Duodenal mucosa (tissue), 2 donors: ENCODE data around the gene UBR3.
"Not testable (repeated sequence)": the region's sequence is repeated elsewhere in the genome, so short reads cannot be mapped to it uniquely, and the experiment has no call there.

Source experiments
- H3K27ac ChIP-seq: one replicate; pipeline ENCODE4 v1.7.0; 2013; ENCODE audit warnings: low read depth, low read length
- H3K27me3 ChIP-seq, 2 donors: one replicate each; pipeline ENCODE4 v1.7.0; 2013; ENCODE audit warnings: low read length in 2 of 2, control low read depth in 1 of 2; ENCODE audit not compliant: insufficient read depth in 2 of 2, control insufficient read depth in 1 of 2
- H3K36me3 ChIP-seq, 2 donors: one replicate each; pipeline ENCODE4 v1.7.0; 2013; ENCODE audit warnings: low read length in 2 of 2, control low read depth in 1 of 2; ENCODE audit not compliant: insufficient read depth in 2 of 2, control insufficient read depth in 1 of 2
- H3K4me1 ChIP-seq, 2 donors: one replicate each; pipeline ENCODE4 v1.7.0; 2013; ENCODE audit warnings: low read length in 2 of 2, control low read depth in 1 of 2; ENCODE audit not compliant: insufficient read depth in 2 of 2, control insufficient read depth in 1 of 2
- H3K4me3 ChIP-seq, 2 donors: one replicate each; pipeline ENCODE4 v1.7.0; 2013; ENCODE audit warnings: low read length in 2 of 2, low read depth in 1 of 2
- H3K9ac ChIP-seq, 2 donors: one replicate each; pipeline ENCODE4 v1.7.0; 2013; ENCODE audit warnings: low read length in 2 of 2, low read depth in 1 of 2
- H3K9me3 ChIP-seq, 2 donors: one replicate each; pipeline ENCODE4 v1.7.0; 2013; ENCODE audit warnings: low read length in 2 of 2, control low read depth in 1 of 2; ENCODE audit not compliant: control insufficient read depth in 1 of 2

Gene UBR3

GRCh38 chr2:169866230-169866629, 39.0 kb downstream of the UBR3 start:
- not testable (repeated sequence) for H3K36me3 ChIP-seq, H3K9me3 ChIP-seq, H3K4me3 ChIP-seq, H3K9ac ChIP-seq, H3K27me3 ChIP-seq, H3K27ac ChIP-seq, H3K4me1 ChIP-seq

GRCh38 chr2:169867579-169867978, 40.3 kb downstream of the UBR3 start:
- H3K9me3 ChIP-seq: no peaks in the 10 kb centered on the region
- no peak overlapping the region for H3K9ac ChIP-seq
- no peaks in the 10 kb centered on the region for H3K36me3 ChIP-seq
- H3K4me1 ChIP-seq: peaks cover 0 to 3% of the 10 kb centered on the region in 2 donors
- no peak overlapping the region for H3K27ac ChIP-seq
- no peak overlapping the region for H3K4me3 ChIP-seq
- no peaks in the 10 kb centered on the region for H3K27me3 ChIP-seq

GRCh38 chr2:169868951-169869350, 41.7 kb downstream of the UBR3 start:
- no peak overlapping the region for H3K4me3 ChIP-seq
- no peak overlapping the region for H3K9ac ChIP-seq
- peaks cover 0 to 3% of the 10 kb centered on the region in 2 donors for H3K4me1 ChIP-seq
- no peaks in the 10 kb centered on the region for H3K27me3 ChIP-seq
- no peak overlapping the region for H3K27ac ChIP-seq
- no peaks in the 10 kb centered on the region for H3K36me3 ChIP-seq
- no peaks in the 10 kb centered on the region for H3K9me3 ChIP-seq

GRCh38 chr2:169871369-169871768, 44.1 kb downstream of the UBR3 start:
- H3K4me1 ChIP-seq, H3K9ac ChIP-seq, H3K36me3 ChIP-seq, H3K4me3 ChIP-seq, H3K27me3 ChIP-seq, H3K9me3 ChIP-seq, H3K27ac ChIP-seq: not testable (repeated sequence)

- no peaks in the 10 kb centered on the region for H3K27me3 ChIP-seq
- no peaks in the 10 kb centered on the region for H3K4me1 ChIP-seq
- H3K9ac ChIP-seq: no peak overlapping the region
- H3K4me3 ChIP-seq: no peak overlapping the region
- peaks cover 0 to 6% of the 10 kb centered on the region in 2 donors for H3K36me3 ChIP-seq
- no peaks in the 10 kb centered on the region for H3K9me3 ChIP-seq
- H3K27ac ChIP-seq: no peak overlapping the region
Observed at GRCh38 chr2:169871994-169872393, 44.7 kb downstream of the UBR3 start.

GRCh38 chr2:169877398-169877797, 50.1 kb downstream of the UBR3 start:
- H3K27me3 ChIP-seq: no peaks in the 10 kb centered on the region
- no peak overlapping the region for H3K4me3 ChIP-seq
- H3K9ac ChIP-seq: no peak overlapping the region
- H3K36me3 ChIP-seq: peaks cover 0 to 6% of the 10 kb centered on the region in 2 donors
- H3K27ac ChIP-seq: no peak overlapping the region
- H3K9me3 ChIP-seq: no peaks in the 10 kb centered on the region
- H3K4me1 ChIP-seq: no peaks in the 10 kb centered on the region

GRCh38 chr2:169887120-169887519, 59.9 kb downstream of the UBR3 start:
- Histone ChIP-seq H3K4me1 (no peaks in the 10 kb centered on the region), H3K9ac (no peak overlapping the region), H3K27me3 (no peaks in the 10 kb centered on the region), H3K4me3 (no peak overlapping the region), H3K27ac (no peak overlapping the region), H3K36me3 (no peaks in the 10 kb centered on the region), H3K9me3 (no peaks in the 10 kb centered on the region)

GRCh38 chr2:169891593-169892298, 64.5 kb downstream of the UBR3 start:
- no peak overlapping the region for H3K27ac ChIP-seq
- no peak overlapping the region for H3K9ac ChIP-seq
- peaks cover 5 to 9% of the 10 kb centered on the region in 2 donors for H3K36me3 ChIP-seq
- H3K27me3 ChIP-seq: no peaks in the 10 kb centered on the region
- no peaks in the 10 kb centered on the region for H3K4me1 ChIP-seq
- no peak overlapping the region for H3K4me3 ChIP-seq
- no peaks in the 10 kb centered on the region for H3K9me3 ChIP-seq

- peaks cover 5 to 12% of the 10 kb centered on the region in 2 donors for H3K36me3 ChIP-seq
- no peak overlapping the region for H3K27ac ChIP-seq
Observed at GRCh38 chr2:169892951-169893350, 65.7 kb downstream of the UBR3 start.

GRCh38 chr2:169895294-169895985, 68.2 kb downstream of the UBR3 start:
- H3K27ac ChIP-seq: no peak overlapping the region
- no peaks in the 10 kb centered on the region for H3K4me1 ChIP-seq
- H3K36me3 ChIP-seq: peaks cover 7 to 16% of the 10 kb centered on the region in 2 donors
- H3K9ac ChIP-seq: no peak overlapping the region
- no peaks in the 10 kb centered on the region for H3K27me3 ChIP-seq
- H3K4me3 ChIP-seq: no peak overlapping the region
- no peaks in the 10 kb centered on the region for H3K9me3 ChIP-seq

More at GRCh38 chr2:169892951-169893350, 65.7 kb downstream of the UBR3 start:
- Histone ChIP-seq H3K27me3 (no peaks in the 10 kb centered on the region), H3K9ac (no peak overlapping the region), H3K4me1 (no peaks in the 10 kb centered on the region), H3K4me3 (no peak overlapping the region), H3K9me3 (no peaks in the 10 kb centered on the region)
